T47D (cell line): ENCODE measurements around the gene FAN1.

Experiments used
- DNase-seq, 2 experiments: peaks; one replicate each; pipeline versions ENCODE4 v3.0.0 to v3.0.0-alpha.2; 2011 to 2012; ENCODE audit warnings: low read depth in 1 of 2, low spot score in 1 of 2
- JUND ChIP-seq: IDR thresholded peaks from 2 replicates; pipeline ENCODE4 v1.6.1; 2012; ENCODE audit warnings: low read depth
- in situ Hi-C: cut with HindIII; loops from 2 replicates; pipeline ENCODE4 v1.10.0; 2016; ENCODE audit warnings: low sequenced_read_pairs, low pct_unique_long_range_greater_than_20kb

The FAN1 gene

GRCh38 chr15:30943654-30944335, 40.1 kb downstream of the FAN1 start:
- in situ Hi-C loops = no loop called here
- no peak for TF ChIP-seq JUND
- DNase-seq = no peak

- no peak for DNase-seq
- TF ChIP-seq JUND = no peak
- in situ Hi-C loops = no loop called here
Measured at GRCh38 chr15:30953183-30953582, 49.5 kb downstream of the FAN1 start.

GRCh38 chr15:30953731-30954378, 50.1 kb downstream of the FAN1 start:
- DNase-seq = no peak

GRCh38 chr15:30954674-30955073, 51.0 kb downstream of the FAN1 start:
- DNase-seq = no peak
- in situ Hi-C loops = no loop called here
- TF ChIP-seq JUND = no peak

More at GRCh38 chr15:30953731-30954378, 50.1 kb downstream of the FAN1 start:
- in situ Hi-C loops = no loop called here
- no peak for TF ChIP-seq JUND

GRCh38 chr15:30956216-30957124, 52.8 kb downstream of the FAN1 start:
- in situ Hi-C loops = no loop called here
- no peak for DNase-seq
- no peak for TF ChIP-seq JUND

GRCh38 chr15:30958219-30958618, 54.5 kb downstream of the FAN1 start:
- no peak for TF ChIP-seq JUND

GRCh38 chr15:30962079-30962478, 58.4 kb downstream of the FAN1 start:
- in situ Hi-C loops = no loop called here
- no peak for TF ChIP-seq JUND
- DNase-seq = no peak

More at GRCh38 chr15:30958219-30958618, 54.5 kb downstream of the FAN1 start:
- in situ Hi-C loops = no loop called here
- no peak for DNase-seq

GRCh38 chr15:30962659-30963058, 58.9 kb downstream of the FAN1 start:
- no peak for DNase-seq
- no peak for TF ChIP-seq JUND
- in situ Hi-C loops = no loop called here

- DNase-seq = no peak
- in situ Hi-C loops = no loop called here
- TF ChIP-seq JUND = no peak
Measured at GRCh38 chr15:30963681-30964080, 60.0 kb downstream of the FAN1 start.

GRCh38 chr15:30969724-30970123, 66.0 kb downstream of the FAN1 start:
- in situ Hi-C loops = no loop called here
- DNase-seq = no peak
- TF ChIP-seq JUND = no peak

- in situ Hi-C loops = no loop called here
- DNase-seq = no peak
- no peak for TF ChIP-seq JUND
Measured at GRCh38 chr15:30973379-30973778, 69.7 kb downstream of the FAN1 start.

GRCh38 chr15:30974112-30974511, 70.4 kb downstream of the FAN1 start:
- in situ Hi-C loops = no loop called here
- DNase-seq = no peak
- TF ChIP-seq JUND = no peak

- DNase-seq = no peak
Measured at GRCh38 chr15:30978328-30978727, 74.6 kb downstream of the FAN1 start.

More at GRCh38 chr15:30978328-30978727, 74.6 kb downstream of the FAN1 start:
- in situ Hi-C loops = no loop called here
- TF ChIP-seq JUND = no peak
